H9 (cell line): ENCODE results near the gene ZBTB20. TPM values are rescaled to one million over a fixed set of nuclear protein-coding genes. Genes with fewer than 3 reads are reported as not detected.

Experiments
- DNase-seq: peaks from one replicate; pipeline ENCODE4 v3.0.0-alpha.2; 2017
- H2AFZ ChIP-seq: one replicate; pipeline ENCODE4 v1.6.1; 2013; ENCODE audit warnings: mild to moderate bottlenecking, low read length, control low read depth, moderate library complexity
- H2AK5ac ChIP-seq: 2 replicates; pipeline ENCODE4 v1.6.1; 2013; ENCODE audit warnings: low read length, control low read depth, mixed read lengths; ENCODE audit not compliant: insufficient read length
- H2BK120ac ChIP-seq: one replicate; pipeline ENCODE4 v1.6.1; 2013; ENCODE audit warnings: low read depth, mild to moderate bottlenecking, low read length, control low read depth, inconsistent platforms; ENCODE audit not compliant: poor library complexity, severe bottlenecking
- H2BK12ac ChIP-seq: 2 replicates; pipeline ENCODE4 v1.6.1; 2013; ENCODE audit warnings: low read length, control low read depth, mixed read lengths, low read depth; ENCODE audit not compliant: insufficient read length
- H2BK15ac ChIP-seq: 2 replicates; pipeline ENCODE4 v1.6.1; 2013; ENCODE audit warnings: low read depth, low read length, control low read depth
- H2BK20ac ChIP-seq: one replicate; pipeline ENCODE4 v1.6.1; 2013; ENCODE audit warnings: low read depth, mild to moderate bottlenecking, low read length, control low read depth, inconsistent platforms; ENCODE audit not compliant: poor library complexity, severe bottlenecking
- H2BK5ac ChIP-seq: 2 replicates; pipeline ENCODE4 v1.6.1; 2013; ENCODE audit warnings: low read length, control low read depth, mixed read lengths; ENCODE audit not compliant: insufficient read length
- H3K14ac ChIP-seq: 2 replicates; pipeline ENCODE4 v1.6.1; 2013; ENCODE audit warnings: low read length, control low read depth; ENCODE audit not compliant: insufficient read depth
- H3K18ac ChIP-seq: 2 replicates; pipeline ENCODE4 v1.6.1; 2013; ENCODE audit warnings: low read depth, mild to moderate bottlenecking, mixed read lengths, low read length, control low read depth; ENCODE audit not compliant: insufficient read length
- H3K23ac ChIP-seq: 2 replicates; pipeline ENCODE4 v1.6.1; 2013; ENCODE audit warnings: low read length, control low read depth, mixed read lengths, low read depth; ENCODE audit not compliant: insufficient read length
- H3K23me2 ChIP-seq: 2 replicates; pipeline ENCODE4 v1.6.1; 2013; ENCODE audit warnings: low read depth, mild to moderate bottlenecking, mixed read lengths, low read length, control low read depth; ENCODE audit not compliant: insufficient read length, poor library complexity, severe bottlenecking
- H3K27ac ChIP-seq: 2 replicates; pipeline ENCODE4 v1.5.1; 2013; ENCODE audit warnings: low read length, control low read depth, mixed read lengths, low read depth; ENCODE audit not compliant: insufficient read length
- H3K27me3 ChIP-seq: 2 replicates; pipeline ENCODE4 v1.6.1; 2013; ENCODE audit warnings: low read length, control low read depth, inconsistent platforms; ENCODE audit not compliant: insufficient read depth
- H3K4ac ChIP-seq: 2 replicates; pipeline ENCODE4 v1.6.1; 2013; ENCODE audit warnings: low read depth, mild to moderate bottlenecking, control low read depth, inconsistent platforms, low read length, moderate library complexity
- H3K4me1 ChIP-seq: 2 replicates; pipeline ENCODE4 v1.6.1; 2013; ENCODE audit warnings: low read length, control low read depth, inconsistent platforms; ENCODE audit not compliant: insufficient read depth
- H3K4me2 ChIP-seq: 2 replicates; pipeline ENCODE4 v1.6.1; 2013; ENCODE audit warnings: low read length, control low read depth, mixed read lengths; ENCODE audit not compliant: insufficient read length, insufficient read depth
- H3K56ac ChIP-seq: 2 replicates; pipeline ENCODE4 v1.6.1; 2013; ENCODE audit warnings: low read depth, mild to moderate bottlenecking, mixed read lengths, low read length, control low read depth; ENCODE audit not compliant: insufficient read length
- H3K79me1 ChIP-seq: 2 replicates; pipeline ENCODE4 v1.6.1; 2013; ENCODE audit warnings: low read depth, mild to moderate bottlenecking, moderate library complexity, low read length, control low read depth, inconsistent platforms; ENCODE audit not compliant: insufficient read depth, poor library complexity, severe bottlenecking
- H3K79me2 ChIP-seq: 2 replicates; pipeline ENCODE4 v1.6.1; 2013; ENCODE audit warnings: low read length, control low read depth, inconsistent platforms; ENCODE audit not compliant: insufficient read depth
- H3K9ac ChIP-seq: 2 replicates; pipeline ENCODE4 v1.6.1; 2013; ENCODE audit warnings: low read length, control low read depth, mixed read lengths; ENCODE audit not compliant: insufficient read length; ENCODE audit errors: extremely low read depth
- H3K9me3 ChIP-seq: one replicate; pipeline ENCODE4 v1.6.1; 2013; ENCODE audit warnings: low read depth, low read length, inconsistent platforms; ENCODE audit not compliant: control insufficient read depth
- H3T11ph ChIP-seq: one replicate; pipeline ENCODE4 v1.6.1; 2013; ENCODE audit warnings: mild to moderate bottlenecking, low read length, control low read depth, inconsistent platforms
- H4K20me1 ChIP-seq: one replicate; pipeline ENCODE4 v1.6.1; 2013; ENCODE audit not compliant: control insufficient read depth, insufficient read length, insufficient read depth
- H4K5ac ChIP-seq: 2 replicates; pipeline ENCODE4 v1.6.1; 2013; ENCODE audit warnings: low read depth, mild to moderate bottlenecking, mixed read lengths, low read length, control low read depth; ENCODE audit not compliant: insufficient read length
- H4K8ac ChIP-seq: replicated peaks from 2 replicates; pipeline ENCODE4 v1.6.1; 2013; ENCODE audit warnings: low read length, control low read depth, mixed read lengths, low read depth; ENCODE audit not compliant: insufficient read length
- H4K91ac ChIP-seq: 2 replicates; pipeline ENCODE4 v1.6.1; 2013; ENCODE audit warnings: low read depth, mild to moderate bottlenecking, moderate library complexity, mixed read lengths, low read length, control low read depth; ENCODE audit not compliant: insufficient read length
- H3K27ac Mint-ChIP-seq, 3 experiments: 2 replicates in 2 of 3; 3 replicates in 1 of 3; pipeline ENCODE4 v1.8.0; 2020 to 2021; ENCODE audit warnings: mixed read lengths in 3 of 3, mild to moderate bottlenecking in 1 of 3, moderate library complexity in 1 of 3
- H3K27me3 Mint-ChIP-seq: 2 replicates; pipeline ENCODE4 v1.8.0; 2021; ENCODE audit warnings: low read depth, mild to moderate bottlenecking, moderate library complexity, mixed read lengths
- H3K36me3 Mint-ChIP-seq, 3 experiments: 2 replicates in 2 of 3; 3 replicates in 1 of 3; pipeline ENCODE4 v1.8.0; 2020 to 2021; ENCODE audit warnings: low read depth in 3 of 3, mixed read lengths in 3 of 3; ENCODE audit not compliant: insufficient read depth in 1 of 3
- H3K4me1 Mint-ChIP-seq, 2 experiments: 2 replicates each; pipeline ENCODE4 v1.8.0; 2020; ENCODE audit warnings: mixed read lengths in 2 of 2
- H3K4me3 Mint-ChIP-seq, 2 experiments: 2 replicates in 1 of 2; 3 replicates in 1 of 2; pipeline ENCODE4 v1.8.0; 2020 to 2021; ENCODE audit warnings: mild to moderate bottlenecking in 2 of 2, mixed read lengths in 2 of 2, moderate library complexity in 1 of 2
- H3K9me3 Mint-ChIP-seq, 2 experiments: 2 replicates in 1 of 2; 3 replicates in 1 of 2; pipeline ENCODE4 v1.8.0; 2020; ENCODE audit warnings: mild to moderate bottlenecking in 2 of 2, mixed read lengths in 2 of 2, moderate library complexity in 1 of 2
- WGBS: extraction: QIAGEN DNeasy Blood & Tissue Kit; methylation state at CpG from one replicate; pipeline ENCODE4 v1.1.7; 2013; ENCODE audit warnings: missing lambda C conversion rate, low lambda C conversion rate, mixed read lengths; ENCODE audit not compliant: insufficient read length; ENCODE audit errors: extremely low coverage; 5-methylcytosine and 5-hydroxymethylcytosine counted together
- total RNA-seq: library from RNA; stranded (reverse); gene quantifications from 2 replicates; pipeline ENCODE4 v1.2.1, GENCODE V29; 2021
- TF ChIP-seq, protein P1 (sequence below): fragments of 200-600 bp; sonication (generic); conservative IDR thresholded peaks from 3 replicates; pipeline ENCODE4 v1.8.0; 2021; ENCODE audit warnings: antibody characterized with exemption, mild to moderate bottlenecking

The ZBTB20 gene
- total RNA-seq, 1 experiment from 2014 or later: 0.70 TPM

DNA sequence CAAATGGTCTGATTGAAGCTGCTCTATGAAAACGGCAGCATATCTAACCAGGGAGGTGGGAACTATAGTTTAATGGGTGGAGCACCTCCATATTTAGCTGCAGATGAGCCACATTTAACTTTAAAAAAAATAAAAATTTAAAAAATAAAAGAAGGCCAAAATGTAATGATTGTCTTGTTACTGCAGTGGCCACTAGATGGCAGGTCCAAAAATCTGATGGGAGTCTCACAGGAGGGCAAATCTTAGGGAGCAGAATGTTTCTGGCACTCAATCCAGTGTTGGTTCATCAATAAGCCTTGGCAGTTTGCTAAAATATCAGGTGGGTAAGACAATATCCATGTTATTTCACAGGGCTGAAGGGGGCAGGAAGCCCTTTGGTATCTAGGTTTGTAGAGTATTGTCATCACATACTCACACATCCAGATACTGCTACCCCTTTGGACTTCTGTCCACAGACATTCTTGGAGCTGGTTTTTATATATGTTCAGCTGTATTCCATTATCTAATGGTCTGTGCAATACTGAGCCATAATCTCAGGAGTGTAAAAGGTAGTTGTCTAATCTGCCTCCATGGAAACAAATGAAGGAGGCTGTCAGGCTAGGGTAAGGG, 619.9 kb downstream of the ZBTB20 start:
- Mint-ChIP-seq H3K27me3 (no peaks in the 10 kb centered on the region), H3K9me3 (peaks cover 0 to 8% of the 10 kb centered on the region in 2 experiments; a peak in 2 of 5 replicates), H3K4me3 (no peak overlapping the region), H3K36me3 (peaks cover 0 to 6% (median 1%) of the 10 kb centered on the region in 3 experiments; a peak in 4 of 7 replicates), H3K4me1 (no peaks in the 10 kb centered on the region), H3K27ac (peak overlapping the region in 1 of 3 experiments; percentile 21; a peak in 1 of 7 replicates)
- Histone ChIP-seq H4K8ac (no peak overlapping the region), H3K14ac (no peak overlapping the region), H2BK120ac (no peak overlapping the region), H3K27ac (no peak overlapping the region), H3K27me3 (no peaks in the 10 kb centered on the region), H3K79me2 (no peaks in the 10 kb centered on the region), H3K23me2 (no peaks in the 10 kb centered on the region), H3T11ph (no peak overlapping the region), H2BK15ac (no peak overlapping the region), H2BK5ac (no peak overlapping the region), H3K4ac (no peak overlapping the region), H2AK5ac (no peak overlapping the region), H2BK12ac (no peak overlapping the region), H4K91ac (no peak overlapping the region), H3K18ac (no peak overlapping the region), H3K23ac (no peak overlapping the region), H3K4me1 (no peaks in the 10 kb centered on the region), H2AFZ (no peak overlapping the region), H2BK20ac (no peak overlapping the region), H3K79me1 (no peaks in the 10 kb centered on the region), H3K9ac (no peak overlapping the region), H3K56ac (no peak overlapping the region), H4K20me1 (no peaks in the 10 kb centered on the region), H3K9me3 (no peaks in the 10 kb centered on the region), H3K4me2 (no peak overlapping the region), H4K5ac (no peak overlapping the region)
- TF ChIP-seq, protein P1, sequence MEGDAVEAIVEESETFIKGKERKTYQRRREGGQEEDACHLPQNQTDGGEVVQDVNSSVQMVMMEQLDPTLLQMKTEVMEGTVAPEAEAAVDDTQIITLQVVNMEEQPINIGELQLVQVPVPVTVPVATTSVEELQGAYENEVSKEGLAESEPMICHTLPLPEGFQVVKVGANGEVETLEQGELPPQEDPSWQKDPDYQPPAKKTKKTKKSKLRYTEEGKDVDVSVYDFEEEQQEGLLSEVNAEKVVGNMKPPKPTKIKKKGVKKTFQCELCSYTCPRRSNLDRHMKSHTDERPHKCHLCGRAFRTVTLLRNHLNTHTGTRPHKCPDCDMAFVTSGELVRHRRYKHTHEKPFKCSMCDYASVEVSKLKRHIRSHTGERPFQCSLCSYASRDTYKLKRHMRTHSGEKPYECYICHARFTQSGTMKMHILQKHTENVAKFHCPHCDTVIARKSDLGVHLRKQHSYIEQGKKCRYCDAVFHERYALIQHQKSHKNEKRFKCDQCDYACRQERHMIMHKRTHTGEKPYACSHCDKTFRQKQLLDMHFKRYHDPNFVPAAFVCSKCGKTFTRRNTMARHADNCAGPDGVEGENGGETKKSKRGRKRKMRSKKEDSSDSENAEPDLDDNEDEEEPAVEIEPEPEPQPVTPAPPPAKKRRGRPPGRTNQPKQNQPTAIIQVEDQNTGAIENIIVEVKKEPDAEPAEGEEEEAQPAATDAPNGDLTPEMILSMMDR: peak; percentile 74
- DNase-seq: no peak
- no CpG with 5 or more reads among the region's 1 CpG for WGBS
